Esophagus squamous epithelium (tissue), 5 donors: ENCODE results near the gene ZFC3H1. TPM values are rescaled to one million over a fixed set of nuclear protein-coding genes. Genes with fewer than 3 reads are reported as not detected.

Experiments
- DNase-seq: peaks from one replicate; lab custom pipeline; 2025; lab: John Stamatoyannopoulos, UW
- H3K27ac ChIP-seq, 4 donors: fragments of 200-600 bp; sonication (generic); one replicate each; pipeline ENCODE4 v1.5.1; 2016 to 2019; ENCODE audit warnings: mild to moderate bottlenecking in 1 of 4
- H3K27me3 ChIP-seq, 4 donors: fragments of 200-600 bp; sonication (generic); 1 replicate in 3 of 4; 2 replicates in 1 of 4; pipeline versions ENCODE4 v1.5.1 to v1.6.0; 2017 to 2021; ENCODE audit warnings: antibody characterized with exemption in 1 of 4
- H3K36me3 ChIP-seq, 3 donors: fragments of 200-600 bp; sonication (generic); one replicate each; pipeline ENCODE4 v1.5.1; 2016 to 2019
- H3K4me1 ChIP-seq, 3 donors: fragments of 200-600 bp; sonication (generic); one replicate each; pipeline ENCODE4 v1.5.1; 2017 to 2019
- H3K4me3 ChIP-seq, 4 donors: fragments of 200-600 bp; sonication (generic); 1 replicate in 3 of 4; 2 replicates in 1 of 4; pipeline ENCODE4 v1.5.1; 2016 to 2019; ENCODE audit warnings: mild to moderate bottlenecking in 2 of 4, moderate library complexity in 1 of 4
- H3K9me3 ChIP-seq, 3 donors: fragments of 200-600 bp; sonication (generic); one replicate each; pipeline ENCODE4 v1.5.1; 2016 to 2019
- CTCF ChIP-seq, 6 experiments: fragments of 450-650 bp in 4 of 6; fragments of 200-600 bp in 2 of 6; sonication (generic) in 2 of 6; IDR thresholded peaks; one replicate each; pipeline ENCODE4 v1.5.1; 2016 to 2019; ENCODE audit warnings: antibody characterized with exemption in 6 of 6, mild to moderate bottlenecking in 4 of 6, moderate library complexity in 4 of 6
- POLR2A ChIP-seq, 4 donors: fragments of 450-650 bp; IDR thresholded peaks; one replicate each; pipeline ENCODE4 v1.6.1; 2017; ENCODE audit warnings: antibody characterized with exemption in 4 of 4, mild to moderate bottlenecking in 4 of 4, moderate library complexity in 3 of 4
- WGBS, 2 donors: methylation state at CpG; one replicate each; pipeline ENCODE4 v1.1.5; 2018; 5-methylcytosine and 5-hydroxymethylcytosine counted together
- intact Hi-C: fragments of 100-400 bp; cut with DNase I; formaldehyde crosslinking; loops from one replicate; pipeline ENCODE4 v1.15.0; 2022
- total RNA-seq, 4 donors: library from RNA; depleted of rRNA; stranded (reverse); fragments of >200 nt; gene quantifications; one replicate each; pipeline ENCODE4 v1.1.0, GENCODE V29; 2016
- donor health status: DM: yes; HTN: yes; CAD: no.

ZFC3H1 gene
- total RNA-seq, 4 donors from 2014 or later: 17.7 to 60.8 (median 52.2) TPM

- intact Hi-C loops: no loop called here
- TF ChIP-seq CTCF (IDR thresholded peaks at IDR 0.05): no peak
- no peak for TF ChIP-seq POLR2A (IDR thresholded peaks at IDR 0.05)
- 14 to 69% methylated on average over 1 to 2 of the region's 2 CpGs for WGBS, 2 donors
These were observed 72.0 kb downstream of the ZFC3H1 start for GRCh38 chr12:71591601-71592000.

GRCh38 chr12:71589478-71589881 lies 74.2 kb downstream of the ZFC3H1 start:
- TF ChIP-seq CTCF (IDR thresholded peaks at IDR 0.05): no peak
- TF ChIP-seq POLR2A (IDR thresholded peaks at IDR 0.05): no peak
- Histone ChIP-seq H3K27ac (no peak overlapping the region), H3K27me3 (peaks cover 0 to 31% (median 0%) of the 10 kb centered on the region in 4 donors), H3K9me3 (no peaks in the 10 kb centered on the region), H3K4me3 (no peak overlapping the region), H3K4me1 (no peaks in the 10 kb centered on the region), H3K36me3 (no peaks in the 10 kb centered on the region)
- DNase-seq: no peak
- intact Hi-C loops: no loop called here
- WGBS, 2 donors: 69 to 78% methylated on average over 4 of the region's 4 CpGs

More at GRCh38 chr12:71591601-71592000, 72.0 kb downstream of the ZFC3H1 start:
- H3K9me3 ChIP-seq: no peaks in the 10 kb centered on the region
- H3K27ac ChIP-seq: no peak overlapping the region
- H3K4me1 ChIP-seq: no peaks in the 10 kb centered on the region
- no peak overlapping the region for H3K4me3 ChIP-seq
- H3K36me3 ChIP-seq: no peaks in the 10 kb centered on the region
- H3K27me3 ChIP-seq: peaks cover 0 to 37% (median 0%) of the 10 kb centered on the region in 4 donors
- DNase-seq: no peak

GRCh38 chr12:71587012-71587411 lies 76.6 kb downstream of the ZFC3H1 start:
- Histone ChIP-seq H3K9me3 (no peaks in the 10 kb centered on the region), H3K27me3 (peaks cover 0 to 18% (median 0%) of the 10 kb centered on the region in 4 donors), H3K27ac (no peak overlapping the region), H3K4me1 (peaks cover 0 to 3% (median 0%) of the 10 kb centered on the region in 3 donors), H3K4me3 (no peak overlapping the region), H3K36me3 (no peaks in the 10 kb centered on the region)
- no peak for DNase-seq
- intact Hi-C loops: no loop called here
- TF ChIP-seq CTCF (IDR thresholded peaks at IDR 0.05) (no peak), POLR2A (IDR thresholded peaks at IDR 0.05) (no peak)
- whole genome bisulfite sequencing, 2 donors: 20 to 56% methylated on average over 2 of the region's 2 CpGs

GRCh38 chr12:71585218-71585617 lies 78.4 kb downstream of the ZFC3H1 start:
- no peak for DNase-seq
- Histone ChIP-seq H3K36me3 (no peaks in the 10 kb centered on the region), H3K27me3 (peaks cover 0 to 3% (median 0%) of the 10 kb centered on the region in 4 donors), H3K4me1 (peaks cover 0 to 17% (median 0%) of the 10 kb centered on the region in 3 donors), H3K4me3 (no peak overlapping the region), H3K9me3 (no peaks in the 10 kb centered on the region), H3K27ac (no peak overlapping the region)
- TF ChIP-seq CTCF (IDR thresholded peaks at IDR 0.05) (no peak), POLR2A (IDR thresholded peaks at IDR 0.05) (no peak)
- 59 to 65% methylated on average over 1 of the region's 1 CpG for WGBS, 2 donors
- intact Hi-C loops: no loop called here

- Histone ChIP-seq H3K4me1 (peaks cover 0 to 17% (median 0%) of the 10 kb centered on the region in 3 donors), H3K27ac (no peak overlapping the region), H3K9me3 (no peaks in the 10 kb centered on the region), H3K36me3 (no peaks in the 10 kb centered on the region), H3K4me3 (no peak overlapping the region), H3K27me3 (no peaks in the 10 kb centered on the region)
- no peak for TF ChIP-seq POLR2A (IDR thresholded peaks at IDR 0.05)
- no peak for TF ChIP-seq CTCF (IDR thresholded peaks at IDR 0.05)
- intact Hi-C loops: no loop called here
- WGBS, 2 donors: 64 to 75% methylated on average over 3 of the region's 3 CpGs
- DNase-seq: no peak
These were observed 79.3 kb downstream of the ZFC3H1 start for GRCh38 chr12:71584356-71584755.
